Measurements from ENCODE around the gene DYNC1I2.

DNA sequence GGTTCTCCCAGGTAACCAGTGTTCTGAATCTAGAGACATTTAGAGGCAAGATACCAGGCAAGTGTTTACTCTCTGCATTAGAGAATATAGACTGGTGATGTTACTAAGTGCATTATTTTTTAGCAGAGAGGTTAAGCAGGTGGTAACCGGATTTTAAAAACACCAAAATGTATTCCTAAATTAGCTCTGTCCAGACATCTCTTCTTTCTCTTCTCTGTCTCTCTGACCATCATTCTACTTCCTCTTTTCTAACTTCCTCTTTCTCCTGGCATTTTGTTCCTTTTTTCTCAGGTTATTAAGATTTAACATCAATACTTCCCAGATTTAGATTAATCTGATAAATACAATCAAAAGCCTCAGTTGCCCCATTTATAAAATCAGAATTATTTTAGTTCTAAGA lies 31.7 kb upstream of the DYNC1I2 start:
- TF ChIP-seq EZH2 (IDR thresholded peaks at IDR 0.05; ENCODE audit: insufficient read depth, poor library complexity, severe bottlenecking) = no peak
- TF ChIP-seq EZH2phosphoT487 (IDR thresholded peaks at IDR 0.05; ENCODE audit: insufficient read depth, low read depth) = no peak

Measured in GM23248 (cell line).